D341Med (cell line): ENCODE results near the gene CDX1.

ENCODE experiments used
- DNase-seq: peaks from one replicate; pipeline ENCODE4 v3.0.0; 2012; ENCODE audit warnings: low spot score

Gene CDX1

DNA sequence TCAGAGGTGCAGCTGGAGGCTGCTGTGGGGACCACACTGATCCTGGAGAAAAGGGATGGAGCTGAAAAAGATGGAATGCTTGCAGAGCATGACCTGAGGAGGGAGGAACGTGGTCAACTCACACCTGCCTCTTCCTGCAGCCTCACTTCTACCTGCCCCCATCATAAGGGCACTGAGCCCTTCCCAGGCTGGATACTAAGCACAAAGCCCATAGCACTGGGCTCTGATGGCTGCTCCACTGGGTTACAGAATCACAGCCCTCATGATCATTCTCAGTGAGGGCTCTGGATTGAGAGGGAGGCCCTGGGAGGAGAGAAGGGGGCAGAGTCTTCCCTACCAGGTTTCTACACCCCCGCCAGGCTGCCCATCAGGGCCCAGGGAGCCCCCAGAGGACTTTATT lies 17.4 kb downstream of the CDX1 start:
- DNase-seq = no peak

DNA sequence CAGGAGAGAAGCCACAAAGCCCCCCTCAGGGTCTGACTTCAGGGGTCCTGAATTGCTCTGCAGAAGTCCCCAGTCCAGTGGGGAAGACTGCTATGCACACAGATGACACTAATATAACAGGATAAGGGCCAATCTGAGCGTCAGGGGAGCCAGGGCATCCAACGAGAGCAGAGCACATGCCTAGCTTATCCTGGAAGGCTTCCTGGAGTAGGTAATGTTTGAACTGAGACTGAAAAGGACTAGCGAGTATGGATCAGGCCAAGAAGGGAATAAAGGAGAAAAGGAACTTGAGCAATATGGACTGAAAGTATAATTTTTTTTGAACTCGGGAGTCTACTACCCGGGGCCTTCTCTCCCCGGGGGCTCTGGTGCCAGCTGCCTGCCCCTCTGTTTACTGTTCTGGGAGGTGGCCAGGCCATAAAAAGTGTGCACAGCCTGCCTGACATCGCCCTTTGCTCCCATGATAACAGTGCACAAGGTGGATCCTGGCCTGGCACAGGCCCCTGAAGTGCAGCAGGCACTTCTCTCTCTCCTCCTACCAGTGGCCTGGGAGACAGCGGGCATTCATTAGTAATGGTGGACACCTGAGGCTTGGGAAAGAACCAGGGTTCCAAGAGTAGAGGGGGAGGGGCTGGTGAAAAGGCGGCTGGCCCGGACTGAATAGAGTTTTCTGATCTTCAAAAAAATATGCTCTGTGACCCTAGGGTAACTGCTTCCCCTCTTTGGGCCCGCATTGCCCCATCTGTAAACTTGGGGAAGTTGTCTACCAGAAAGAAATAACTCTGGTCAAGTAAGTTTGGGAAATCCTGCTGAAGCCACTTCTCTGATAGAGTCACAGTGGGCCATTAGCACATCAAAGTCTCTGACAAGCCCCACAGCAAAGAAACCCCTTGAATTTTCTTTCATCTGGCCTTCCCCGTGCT lies 18.7 kb downstream of the CDX1 start:
- no peak for DNase-seq

DNA sequence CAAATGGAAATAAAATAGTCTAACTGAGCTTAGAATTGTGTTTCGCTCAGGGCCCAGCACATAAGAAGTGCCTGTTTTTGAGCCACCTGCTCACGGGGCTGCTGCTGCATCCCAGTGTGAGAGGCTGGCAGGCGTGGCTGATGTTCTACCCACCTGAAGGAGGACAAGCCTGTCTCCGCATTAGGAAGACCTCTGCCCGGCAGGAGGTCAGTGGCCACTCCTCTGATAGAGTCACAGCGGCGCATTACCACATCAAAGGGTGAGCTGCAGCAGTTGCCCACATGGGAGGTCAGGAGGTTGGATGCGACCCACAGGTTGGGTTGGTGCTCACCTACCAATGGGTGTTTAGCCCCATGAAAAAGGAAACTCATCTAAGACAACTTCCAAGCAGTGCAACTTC lies 19.6 kb downstream of the CDX1 start:
- DNase-seq = no peak

DNA sequence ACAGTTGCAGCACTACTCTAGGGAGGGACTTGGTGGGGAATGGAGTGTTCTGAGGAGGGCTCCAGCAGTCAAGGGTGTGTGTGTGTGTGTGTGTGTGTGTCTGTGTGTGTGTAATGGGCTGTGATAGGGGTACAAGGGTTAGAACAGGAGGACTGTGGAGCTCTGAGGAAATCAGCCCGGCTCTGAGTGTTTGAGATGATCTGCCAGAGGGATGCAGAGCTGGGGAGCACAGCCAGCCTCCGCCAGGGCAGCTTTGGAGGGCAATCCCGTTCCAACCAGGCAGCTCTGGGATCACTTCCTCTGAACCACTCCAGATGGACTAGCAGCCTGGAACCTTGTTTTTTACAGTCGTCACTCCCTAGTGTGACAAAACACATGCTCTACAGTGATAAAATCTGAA lies 20.3 kb downstream of the CDX1 start:
- DNase-seq = no peak

DNA sequence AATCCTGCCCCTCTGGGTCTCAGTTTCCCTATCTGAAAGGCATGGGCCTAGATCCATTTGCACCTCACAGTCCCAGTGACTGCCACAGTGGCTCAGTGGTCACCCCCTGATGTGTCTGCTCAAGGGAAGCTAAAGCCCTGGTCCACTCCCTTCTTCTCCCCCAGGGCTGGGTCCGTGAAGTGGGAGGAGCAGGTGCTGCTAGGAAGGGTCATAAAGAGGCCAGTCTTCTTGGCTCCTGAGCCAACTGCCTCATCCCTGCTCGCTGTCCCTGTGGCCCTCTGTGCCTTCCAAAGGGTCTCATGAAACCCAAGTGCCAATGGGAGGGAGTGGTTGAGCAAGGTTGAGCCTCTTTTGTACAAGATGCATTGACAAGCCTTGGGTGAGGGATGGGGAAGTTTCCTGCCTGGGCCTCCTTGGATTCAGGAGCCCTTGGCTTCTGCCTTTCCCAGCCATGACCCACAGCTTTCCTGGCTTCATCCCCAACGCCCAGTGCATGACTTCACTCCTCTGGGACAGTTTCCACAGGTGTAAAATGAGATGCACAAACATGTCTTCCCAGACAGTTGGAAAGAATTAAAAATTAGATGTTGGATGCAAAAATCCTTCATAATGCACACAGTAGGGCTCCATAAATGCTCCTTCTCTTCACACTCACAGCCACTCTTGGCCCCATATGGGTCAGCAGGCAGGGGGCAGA lies 21.7 kb downstream of the CDX1 start:
- no peak for DNase-seq

DNA sequence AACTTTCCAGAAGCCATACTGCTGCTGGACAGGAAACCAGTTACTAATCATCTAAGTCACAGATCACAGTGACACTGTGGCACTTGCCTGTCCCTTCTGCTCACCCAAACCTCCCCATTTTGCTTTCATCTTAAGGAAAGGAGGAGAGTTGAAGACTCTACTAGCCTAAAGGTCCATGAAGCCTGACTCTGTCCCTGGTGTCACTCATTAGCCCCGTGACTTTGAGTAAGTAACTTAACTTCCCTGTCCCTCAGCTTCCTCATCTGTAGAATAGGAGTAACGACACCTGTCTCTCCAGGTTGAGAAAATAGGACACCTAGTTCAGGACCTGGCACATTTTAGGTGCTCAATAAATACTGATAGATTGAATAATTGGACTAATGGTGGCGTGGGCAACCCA lies 22.7 kb downstream of the CDX1 start:
- DNase-seq = no peak

DNA sequence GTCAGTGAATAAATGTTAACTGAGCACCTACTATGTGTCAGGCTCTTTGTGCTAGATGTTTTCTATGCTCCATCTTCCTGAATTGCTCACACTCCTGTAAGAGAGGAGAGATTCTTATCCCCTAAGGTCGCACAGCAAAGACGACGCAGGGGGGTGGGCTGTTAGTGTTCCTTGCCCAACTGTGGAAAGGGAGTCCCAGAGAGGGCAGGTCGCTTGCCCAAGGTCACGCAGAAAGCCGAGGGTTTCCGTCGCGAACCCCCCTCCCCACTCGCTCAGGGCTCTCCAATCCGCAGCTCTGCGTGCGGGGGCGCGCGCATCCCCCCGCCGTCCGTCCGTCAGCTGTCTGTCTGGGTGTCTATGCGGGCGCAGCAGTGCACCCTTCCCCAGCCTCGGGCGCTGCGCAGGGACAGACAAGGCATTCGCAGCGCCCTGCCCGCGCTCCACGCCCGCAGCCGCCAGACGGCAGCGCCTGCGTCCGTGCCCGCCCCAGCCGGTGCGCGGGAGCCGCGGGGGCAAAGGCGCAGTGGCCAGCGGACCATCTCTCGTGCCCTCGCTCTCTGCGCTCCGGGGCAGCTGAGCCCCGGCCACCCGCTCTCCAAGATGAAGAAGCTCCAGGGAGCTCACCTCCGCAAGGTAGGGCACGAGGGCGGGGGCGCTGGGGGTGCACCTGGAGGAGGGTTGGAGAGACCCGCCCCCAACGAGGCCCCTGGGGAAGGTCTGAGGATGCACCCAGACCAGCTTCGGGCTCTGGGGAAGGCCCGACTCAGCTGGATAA lies 23.3 kb downstream of the CDX1 start, which contains the start of gene SLC6A7:
TSS of gene SLC6A7 (plus strand) at position 335 of the 775 bp plus-strand sequence. CDS start at position 601, 266 bp downstream.
- DNase-seq = peak; percentile 50

DNA sequence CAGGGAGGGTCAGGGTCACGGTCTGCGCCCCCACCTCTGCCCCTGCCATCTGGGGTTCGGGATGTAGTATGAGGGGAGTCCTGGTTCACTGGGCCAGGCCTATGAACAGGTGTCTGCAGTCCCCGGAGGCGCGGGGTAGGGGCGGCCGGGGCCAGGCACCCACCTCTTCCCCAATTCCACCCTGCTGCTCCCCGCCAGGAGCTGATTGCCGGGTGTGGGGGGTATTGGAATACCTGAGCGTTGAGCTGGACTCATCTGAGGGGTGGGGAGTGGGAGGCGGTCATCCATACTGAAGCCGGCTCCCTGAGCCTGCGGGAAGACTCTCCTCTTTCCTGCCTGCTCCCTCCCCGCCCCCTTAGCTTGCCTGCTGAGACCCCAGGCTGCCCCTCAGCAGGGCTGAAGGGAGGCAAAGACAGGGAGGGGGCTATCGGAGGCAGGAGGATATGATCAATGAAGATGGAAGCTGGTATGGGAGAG lies 24.0 kb downstream of the CDX1 start:
- DNase-seq = no peak

DNA sequence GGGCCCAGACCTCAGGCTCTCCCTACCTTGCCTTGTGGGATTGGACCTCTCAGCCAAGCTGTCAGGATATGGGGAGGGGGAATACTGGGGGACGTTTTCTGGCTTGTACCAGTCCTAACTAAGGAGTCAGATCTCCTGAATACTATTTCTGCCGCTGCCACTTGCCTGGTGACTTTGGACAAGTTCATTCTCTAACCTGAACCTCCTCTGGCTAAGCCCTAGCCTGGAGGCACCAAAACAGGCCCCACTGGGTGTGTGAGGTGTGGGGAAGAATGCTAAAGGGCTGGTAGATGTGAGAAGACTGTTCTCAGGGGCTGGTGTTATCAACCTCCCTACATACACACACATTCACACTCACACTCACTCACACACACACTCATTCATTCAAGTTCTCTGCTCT lies 24.4 kb downstream of the CDX1 start:
- DNase-seq = no peak

DNA sequence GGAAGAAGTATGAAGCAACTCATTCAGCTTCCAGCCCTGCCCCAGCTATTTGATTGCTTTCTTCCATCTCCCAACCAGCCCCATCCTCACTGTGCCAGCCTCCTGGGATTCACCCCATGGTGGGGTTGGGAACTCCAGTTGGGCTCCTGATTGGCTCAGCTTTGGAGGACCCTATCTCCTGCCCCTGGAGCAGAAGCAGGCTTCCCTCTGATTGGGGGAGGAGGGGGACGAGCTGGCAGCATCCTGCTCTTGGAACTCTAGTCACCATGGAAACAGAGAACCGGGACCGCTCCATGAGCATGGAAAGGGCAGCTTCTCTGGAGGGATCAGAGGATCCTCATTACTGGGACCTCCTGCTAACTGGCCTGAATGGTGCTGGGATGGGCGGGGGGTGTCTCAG lies 25.9 kb downstream of the CDX1 start:
- DNase-seq = no peak

DNA sequence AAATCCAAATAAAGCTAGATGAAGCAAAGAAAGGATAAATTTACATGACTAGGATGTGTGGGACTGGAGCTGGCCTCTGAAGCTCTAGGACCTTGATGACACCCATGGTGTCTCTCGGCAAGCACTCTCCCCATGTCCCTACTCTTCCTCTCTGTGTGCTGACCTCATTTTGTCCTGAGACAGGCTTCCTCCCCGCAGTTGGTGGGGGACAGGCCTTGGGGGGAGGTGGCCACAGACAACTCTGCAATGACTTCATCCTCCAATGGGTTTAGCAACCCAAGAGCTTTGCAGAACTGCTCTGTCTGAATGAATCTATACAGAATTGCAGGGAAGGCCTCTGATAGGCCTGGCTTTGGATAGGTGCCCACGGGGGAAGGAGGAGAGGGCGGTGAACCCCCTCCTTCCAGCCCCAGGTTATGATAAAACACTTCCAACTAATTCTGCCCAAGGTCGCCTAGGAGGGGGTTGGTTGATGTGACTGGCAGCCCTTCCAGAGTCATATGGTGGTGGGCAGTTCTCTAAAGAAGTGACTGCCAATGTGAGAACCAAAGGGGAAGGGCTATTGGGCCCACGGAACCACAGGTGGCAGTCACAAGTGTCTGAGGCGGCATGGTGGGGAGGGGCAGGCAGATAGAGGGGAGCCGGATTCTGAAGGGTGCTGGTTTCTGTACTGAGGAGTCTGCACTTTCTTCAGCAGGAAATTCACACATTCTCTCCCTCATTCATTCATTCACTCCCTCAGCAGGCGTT lies 29.3 kb downstream of the CDX1 start:
- no peak for DNase-seq

DNA sequence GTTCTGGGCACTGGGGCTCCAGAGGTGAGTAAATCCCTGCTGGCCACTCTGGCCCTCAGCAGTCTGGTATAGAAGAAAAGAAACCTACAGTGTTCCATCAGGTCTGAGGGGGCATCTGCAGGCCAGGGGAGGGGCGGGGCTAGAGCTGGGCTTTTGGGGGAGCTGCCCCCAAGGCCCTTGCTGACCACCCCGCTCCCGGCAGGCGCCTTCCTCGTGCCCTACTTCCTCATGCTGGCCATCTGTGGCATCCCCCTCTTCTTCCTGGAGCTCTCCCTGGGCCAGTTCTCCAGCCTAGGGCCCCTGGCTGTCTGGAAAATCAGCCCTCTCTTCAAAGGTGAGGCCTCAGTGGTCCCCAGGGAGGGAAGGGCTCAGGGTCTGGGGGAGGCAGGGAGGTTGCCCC lies 29.9 kb downstream of the CDX1 start:
- DNase-seq = no peak

DNA sequence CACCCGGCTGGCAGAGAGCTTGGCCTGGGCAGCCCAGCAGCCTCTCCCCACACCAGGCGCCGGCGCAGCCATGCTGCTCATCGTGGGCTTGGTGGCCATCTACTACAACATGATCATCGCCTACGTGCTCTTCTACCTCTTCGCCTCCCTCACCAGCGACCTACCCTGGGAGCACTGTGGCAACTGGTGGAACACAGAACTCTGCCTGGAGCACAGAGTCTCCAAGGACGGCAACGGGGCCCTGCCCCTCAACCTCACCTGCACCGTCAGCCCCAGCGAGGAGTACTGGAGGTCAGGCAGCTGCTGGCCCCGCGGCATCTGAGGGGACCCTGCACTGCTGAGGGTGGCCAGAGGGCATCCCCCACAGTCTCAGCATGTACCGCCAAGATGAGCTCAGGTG lies 30.4 kb downstream of the CDX1 start:
- DNase-seq = no peak

DNA sequence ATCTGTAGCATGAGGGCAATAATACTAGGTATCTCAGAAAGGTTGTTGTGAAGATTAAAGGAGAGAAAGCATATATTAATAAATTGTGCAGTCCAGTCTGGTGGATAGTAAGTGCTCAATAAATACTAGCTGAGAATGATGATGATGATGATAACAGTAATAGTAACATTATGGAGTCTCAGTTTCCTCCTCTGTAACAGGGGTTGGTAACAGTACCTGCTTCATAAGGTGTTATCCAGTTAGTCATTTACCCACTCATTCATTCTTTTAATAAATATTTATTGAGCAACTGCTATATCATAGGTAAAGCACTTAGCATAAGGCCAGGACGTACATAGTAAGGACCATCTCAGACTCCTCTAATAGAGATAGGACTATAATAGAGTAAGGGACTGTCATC lies 30.9 kb downstream of the CDX1 start:
- no peak for DNase-seq

DNA sequence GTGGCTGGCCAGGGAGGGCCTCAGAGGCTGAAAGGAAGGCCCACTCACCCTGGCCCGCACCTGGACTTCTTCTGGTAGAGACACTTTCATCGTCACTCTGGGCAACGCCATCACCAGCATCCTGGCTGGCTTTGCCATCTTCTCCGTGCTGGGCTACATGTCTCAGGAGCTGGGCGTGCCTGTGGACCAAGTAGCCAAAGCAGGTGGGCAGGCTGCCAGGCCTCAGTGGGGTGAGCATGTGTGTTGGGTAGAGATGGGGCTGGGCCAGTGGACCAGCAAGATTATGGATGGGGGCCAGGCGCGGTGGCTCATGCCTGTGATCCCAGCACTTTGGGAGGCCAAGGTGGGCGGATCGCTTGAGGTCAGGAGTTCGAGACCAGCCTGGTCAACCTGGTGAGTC lies 35.9 kb downstream of the CDX1 start:
- no peak for DNase-seq

DNA sequence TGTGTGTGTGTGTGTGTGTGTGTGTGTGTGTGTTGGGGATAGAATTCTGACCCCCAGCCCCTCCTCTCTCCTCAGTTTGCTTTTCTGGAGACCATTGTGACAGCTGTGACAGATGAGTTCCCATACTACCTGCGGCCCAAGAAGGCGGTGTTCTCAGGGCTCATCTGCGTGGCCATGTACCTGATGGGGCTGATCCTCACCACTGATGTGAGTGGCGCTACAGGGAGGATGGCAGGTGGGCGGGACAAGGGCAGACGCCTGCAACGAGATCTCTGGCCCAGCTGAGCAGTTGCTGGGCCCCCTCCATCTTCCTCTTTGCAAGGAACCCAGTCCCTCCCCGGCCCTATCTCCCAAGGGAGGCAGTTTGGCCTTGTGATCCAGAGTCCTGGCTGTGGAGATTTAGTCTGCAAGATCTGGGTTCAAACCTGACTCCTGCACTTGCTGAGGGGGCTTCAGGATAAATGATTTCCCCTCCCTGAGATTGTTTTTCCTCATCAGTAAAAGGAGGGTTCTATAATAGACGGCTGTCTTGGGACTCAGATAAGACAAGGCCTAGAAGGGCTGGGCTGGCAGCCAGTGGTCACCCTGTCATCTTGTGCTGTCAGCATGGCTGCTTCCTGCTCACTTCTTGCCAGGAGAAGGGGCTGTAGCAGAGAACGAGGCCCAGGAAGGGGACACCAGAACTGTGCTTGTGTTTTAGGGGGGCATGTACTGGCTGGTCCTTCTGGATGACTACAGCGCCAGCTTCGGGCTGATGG lies 37.4 kb downstream of the CDX1 start:
- no peak for DNase-seq

DNA sequence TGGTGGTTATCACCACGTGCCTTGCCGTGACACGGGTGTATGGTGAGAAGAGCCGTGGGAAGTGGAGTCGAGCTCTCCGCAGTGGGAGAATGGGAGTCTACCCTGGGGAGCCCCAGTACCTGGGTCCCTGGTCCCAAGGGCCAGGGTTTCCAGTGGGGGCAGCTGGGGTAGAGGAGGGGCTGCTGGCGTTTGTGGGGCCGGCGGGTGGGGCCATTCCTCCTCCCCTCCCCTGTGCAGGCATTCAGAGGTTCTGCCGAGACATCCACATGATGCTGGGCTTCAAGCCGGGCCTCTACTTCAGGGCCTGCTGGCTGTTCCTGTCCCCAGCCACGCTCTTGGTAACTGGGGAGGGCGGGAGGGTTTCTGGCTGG lies 38.0 kb downstream of the CDX1 start:
- no peak for DNase-seq

DNA sequence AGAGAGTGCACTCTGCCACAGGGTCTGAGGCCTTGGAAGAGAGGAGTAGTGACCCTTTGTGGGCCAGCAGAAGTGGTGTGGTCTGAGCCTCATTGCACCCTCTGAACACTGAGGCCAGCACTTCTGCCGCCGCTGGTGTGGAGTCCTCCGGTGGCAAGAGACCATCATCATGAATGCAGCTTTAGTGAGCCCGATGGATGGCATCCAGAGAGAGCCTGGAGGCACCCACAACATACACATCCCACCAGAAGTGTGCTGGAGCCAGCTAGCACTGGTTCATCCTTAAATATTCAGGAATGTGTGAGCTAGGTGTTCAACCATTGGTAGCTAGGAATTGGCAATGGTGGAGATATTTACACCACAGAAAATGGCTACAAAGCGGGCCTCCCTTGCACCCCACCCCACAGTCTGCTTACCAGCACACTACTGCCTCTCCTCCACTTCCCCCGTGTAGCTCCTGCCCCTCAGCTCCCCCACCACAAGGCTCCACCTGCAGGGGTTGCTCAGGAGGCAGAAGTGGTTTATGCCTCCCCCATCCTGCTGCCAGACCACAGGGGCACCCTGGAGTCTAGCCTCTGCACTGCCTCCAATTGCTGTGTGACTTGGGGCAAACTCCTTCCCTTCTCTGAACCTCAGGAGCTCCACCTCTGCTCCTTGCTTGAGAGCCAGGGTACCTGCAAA lies 39.7 kb downstream of the CDX1 start:
- no peak for DNase-seq

DNA sequence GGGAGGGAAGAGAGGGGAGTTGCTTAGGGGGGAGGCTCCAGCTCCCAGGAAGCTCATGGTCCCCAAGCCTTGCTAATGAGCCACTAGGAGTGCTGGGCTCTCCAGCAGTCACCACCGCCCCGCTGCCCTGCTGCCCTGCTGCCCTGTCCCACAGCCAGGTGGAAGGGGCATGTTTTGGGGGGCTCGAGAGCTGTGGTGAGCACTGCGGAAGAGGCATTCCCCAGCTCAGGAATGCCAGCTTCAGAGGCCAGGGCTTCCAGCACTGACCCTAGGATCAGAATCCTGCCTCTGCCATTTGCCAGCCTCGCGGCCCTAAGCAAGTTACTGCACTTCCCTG lies 40.2 kb downstream of the CDX1 start:
- DNase-seq = no peak
